ENCODE data around the gene TMC5.

- TF ChIP-seq CTCF (IDR thresholded peaks at IDR 0.05) (no peak), POLR2A (IDR thresholded peaks at IDR 0.05) (no peak)
Observed at GRCh38 chr16:19417640-19418039, at the start of gene TMC5.
